HG02588 (cell line): Measurements from ENCODE around the gene SF3A1.

Experiments
- ATAC-seq: cut with Tn5 transposase; IDR thresholded peaks from one replicate; pipeline ENCODE4 v1.9.1; 2021; ENCODE audit warnings: mild to moderate bottlenecking, moderate library complexity; ENCODE audit not compliant: unreplicated experiment

Gene SF3A1

DNA sequence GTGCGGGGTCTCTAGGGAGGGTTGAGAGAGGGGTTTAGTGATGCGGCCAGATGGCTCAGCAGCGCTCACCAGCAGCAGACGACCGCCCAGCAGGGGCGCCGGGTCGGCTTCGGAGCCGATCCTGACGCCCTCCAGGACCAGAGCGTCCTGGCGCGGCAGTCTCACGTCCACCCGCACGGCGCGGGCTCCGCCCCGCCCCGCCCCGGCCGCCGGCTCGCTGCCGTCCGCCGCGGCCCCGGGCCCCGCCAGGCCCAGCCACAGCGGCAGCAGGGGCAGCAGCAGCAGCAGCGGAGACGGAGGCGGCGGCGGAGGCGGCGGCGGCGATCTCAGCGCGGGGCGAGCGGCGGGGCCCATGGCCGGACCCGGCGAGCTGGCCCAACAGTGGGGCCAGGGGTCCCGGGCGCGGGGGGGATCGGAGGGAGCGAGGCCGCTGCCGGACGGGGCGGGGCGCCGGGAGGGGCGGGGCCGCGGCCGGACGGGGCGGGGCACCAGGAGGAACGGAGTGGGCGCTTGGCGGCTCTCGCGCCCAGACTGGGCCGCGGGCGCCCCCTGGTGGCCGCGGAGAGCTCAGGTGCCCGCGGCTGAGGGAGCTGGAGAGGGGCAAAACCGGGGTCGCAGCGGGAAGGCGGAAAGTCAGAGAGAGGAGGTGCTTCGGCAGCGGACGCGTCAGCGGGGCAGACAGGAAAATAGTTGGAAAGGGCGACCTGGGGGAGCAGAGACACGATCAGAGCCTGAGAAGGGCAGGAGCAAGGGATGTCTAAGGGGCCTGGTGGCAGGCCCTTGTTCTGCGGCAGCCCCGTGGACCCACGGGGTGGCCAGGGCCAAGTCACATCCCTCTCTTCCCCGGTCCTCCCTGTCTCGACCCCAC, 30.5 kb upstream of the SF3A1 start, which contains the start of gene RNF215:
Gene RNF215 (minus strand): TSS at position 452 of the 868 bp plus-strand sequence. CDS start 98 bp downstream, at position 354.
- peak; percentile 67 for ATAC-seq

DNA sequence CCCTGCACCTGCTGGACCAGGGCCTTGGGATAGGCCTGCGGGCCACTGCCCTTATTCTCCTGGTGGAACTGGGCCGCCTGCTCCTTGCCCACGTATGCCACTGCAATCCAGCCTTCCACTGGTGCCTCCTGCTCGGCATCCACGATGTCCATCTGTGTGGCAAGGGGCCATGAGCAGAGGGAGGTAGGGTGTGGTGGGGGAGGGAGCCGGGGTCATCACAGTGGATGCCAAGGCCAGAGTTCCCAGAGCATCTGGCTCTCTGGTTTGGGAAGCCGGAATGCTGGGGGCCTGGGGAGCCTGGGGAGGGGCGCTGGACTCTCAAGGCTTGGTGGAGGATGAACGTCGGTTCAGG, 29.9 kb upstream of the SF3A1 start:
- ATAC-seq, result no peak

DNA sequence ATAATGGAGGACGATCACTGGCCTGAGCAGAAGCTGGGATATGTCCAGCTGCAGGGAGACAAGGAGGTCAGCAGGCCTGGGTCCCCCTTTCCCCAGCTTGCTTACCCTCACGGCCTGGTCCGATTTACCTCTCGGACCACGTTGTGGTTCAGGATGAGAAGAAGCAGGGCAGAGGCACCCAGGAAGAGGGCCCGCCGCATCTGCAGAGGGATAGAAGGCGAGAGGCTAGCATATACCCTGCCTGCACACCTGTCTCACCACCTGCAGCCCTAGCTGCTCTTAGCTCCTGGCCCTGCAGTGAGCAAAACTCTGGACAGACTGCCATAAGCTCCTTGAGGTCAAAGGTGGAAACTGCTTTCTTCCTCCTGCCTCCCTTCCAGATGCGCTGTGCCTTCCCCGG, 29.2 kb upstream of the SF3A1 start:
- no peak for ATAC-seq

DNA sequence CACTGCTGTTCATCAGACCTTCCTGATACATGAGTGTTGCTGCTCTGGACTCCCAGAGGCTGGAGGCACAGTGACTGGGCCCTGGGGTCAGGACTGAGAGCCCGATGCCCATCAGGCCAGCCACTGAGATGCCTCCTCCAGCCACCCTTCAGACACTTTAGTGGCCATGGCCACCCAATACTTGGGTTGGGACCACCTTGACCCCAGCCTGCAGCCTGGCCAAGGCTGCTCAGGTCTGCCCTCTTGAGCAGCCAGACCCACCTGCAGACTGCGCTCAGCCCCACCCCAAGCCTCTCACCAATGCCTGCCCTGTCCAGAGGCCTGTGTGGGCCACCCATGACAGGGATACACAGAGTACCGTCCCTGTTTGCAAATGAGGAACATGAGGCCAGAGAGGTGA, 26.4 kb upstream of the SF3A1 start:
- no peak for ATAC-seq

DNA sequence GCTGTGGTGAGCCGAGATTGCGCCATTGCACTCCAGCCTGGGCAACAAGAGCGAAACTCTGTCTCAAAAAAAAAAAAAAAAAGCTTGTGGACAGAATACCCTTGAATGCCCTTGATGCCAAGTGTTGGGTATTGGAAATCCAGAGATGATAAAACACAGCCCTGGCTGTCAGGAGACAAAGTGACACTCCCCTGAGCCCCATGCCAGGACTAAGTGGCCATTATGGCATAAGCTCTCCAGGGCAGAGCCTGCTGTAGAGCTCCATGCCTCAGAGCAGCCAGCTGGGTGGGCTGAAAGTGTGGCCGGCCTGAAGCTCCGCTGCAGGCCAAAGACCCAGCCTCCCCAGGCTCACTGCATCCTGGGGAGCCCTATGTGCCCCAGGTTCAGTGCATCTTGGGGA, 25.6 kb upstream of the SF3A1 start:
- ATAC-seq, result no peak

DNA sequence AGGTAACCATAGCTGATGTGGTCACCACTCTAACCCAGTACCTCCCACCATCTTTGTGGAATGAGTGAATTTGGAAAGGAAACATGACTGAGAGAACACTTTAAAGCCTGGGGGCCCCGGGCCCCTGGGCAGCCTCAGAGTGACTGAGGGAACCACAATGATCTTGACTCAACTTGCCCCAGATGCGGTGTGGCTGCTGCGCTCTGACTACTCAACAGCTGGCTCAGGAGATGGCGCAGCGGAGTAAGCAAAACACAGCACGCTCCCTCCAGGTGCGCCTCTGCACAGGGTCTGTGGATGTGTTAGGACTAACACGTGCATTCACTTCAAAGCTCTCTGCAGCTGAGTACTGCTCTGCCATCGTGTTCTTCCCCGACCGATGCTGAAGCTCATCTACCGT, 24.6 kb upstream of the SF3A1 start:
- ATAC-seq, result no peak

DNA sequence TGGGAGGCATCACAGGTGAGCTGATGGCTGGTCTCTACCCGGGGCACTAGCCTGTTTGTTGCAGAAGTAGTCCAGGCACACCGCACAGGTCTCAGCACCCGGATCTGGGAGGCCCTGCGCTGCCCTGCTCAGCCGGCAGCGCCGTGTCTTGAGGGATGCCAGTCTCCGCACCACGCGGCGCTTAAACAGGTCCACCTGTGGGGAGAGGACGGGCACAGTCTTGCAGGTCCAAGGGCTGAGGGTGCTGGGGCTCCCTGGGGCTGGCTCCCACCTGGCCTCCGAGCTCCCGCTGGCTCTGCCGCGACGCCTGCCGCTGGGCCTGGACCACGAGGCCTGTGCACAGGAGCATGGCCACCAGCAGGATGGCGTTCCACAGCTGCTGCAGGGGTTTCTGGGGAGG, 23.3 kb upstream of the SF3A1 start:
- no peak for ATAC-seq

DNA sequence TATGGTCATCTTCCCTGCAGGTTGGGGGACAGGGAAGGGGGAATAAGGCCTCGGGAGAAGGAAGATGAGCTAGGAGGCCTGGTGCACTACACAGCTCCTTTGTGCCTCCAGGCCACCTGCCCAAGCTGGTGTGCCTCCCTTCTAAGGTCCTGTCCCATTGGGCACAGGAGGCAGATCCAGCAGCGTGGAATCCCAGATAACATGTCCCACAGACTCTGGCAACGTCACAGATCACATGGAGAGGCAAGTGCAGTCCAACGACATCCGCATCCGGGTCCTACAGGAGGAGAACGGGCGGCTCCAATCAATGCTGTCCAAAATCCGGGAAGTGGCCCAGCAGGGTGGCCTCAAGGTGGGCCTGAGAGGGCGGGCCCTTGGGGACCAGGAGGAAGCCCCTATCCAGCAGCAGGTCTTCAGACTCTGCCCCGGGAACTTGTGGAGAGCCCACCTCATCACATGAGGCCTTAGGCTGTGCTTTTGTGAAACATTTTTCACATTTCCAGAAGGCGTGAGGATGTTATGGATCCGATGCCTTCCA, 18.7 kb upstream of the SF3A1 start:
- no peak for ATAC-seq

DNA sequence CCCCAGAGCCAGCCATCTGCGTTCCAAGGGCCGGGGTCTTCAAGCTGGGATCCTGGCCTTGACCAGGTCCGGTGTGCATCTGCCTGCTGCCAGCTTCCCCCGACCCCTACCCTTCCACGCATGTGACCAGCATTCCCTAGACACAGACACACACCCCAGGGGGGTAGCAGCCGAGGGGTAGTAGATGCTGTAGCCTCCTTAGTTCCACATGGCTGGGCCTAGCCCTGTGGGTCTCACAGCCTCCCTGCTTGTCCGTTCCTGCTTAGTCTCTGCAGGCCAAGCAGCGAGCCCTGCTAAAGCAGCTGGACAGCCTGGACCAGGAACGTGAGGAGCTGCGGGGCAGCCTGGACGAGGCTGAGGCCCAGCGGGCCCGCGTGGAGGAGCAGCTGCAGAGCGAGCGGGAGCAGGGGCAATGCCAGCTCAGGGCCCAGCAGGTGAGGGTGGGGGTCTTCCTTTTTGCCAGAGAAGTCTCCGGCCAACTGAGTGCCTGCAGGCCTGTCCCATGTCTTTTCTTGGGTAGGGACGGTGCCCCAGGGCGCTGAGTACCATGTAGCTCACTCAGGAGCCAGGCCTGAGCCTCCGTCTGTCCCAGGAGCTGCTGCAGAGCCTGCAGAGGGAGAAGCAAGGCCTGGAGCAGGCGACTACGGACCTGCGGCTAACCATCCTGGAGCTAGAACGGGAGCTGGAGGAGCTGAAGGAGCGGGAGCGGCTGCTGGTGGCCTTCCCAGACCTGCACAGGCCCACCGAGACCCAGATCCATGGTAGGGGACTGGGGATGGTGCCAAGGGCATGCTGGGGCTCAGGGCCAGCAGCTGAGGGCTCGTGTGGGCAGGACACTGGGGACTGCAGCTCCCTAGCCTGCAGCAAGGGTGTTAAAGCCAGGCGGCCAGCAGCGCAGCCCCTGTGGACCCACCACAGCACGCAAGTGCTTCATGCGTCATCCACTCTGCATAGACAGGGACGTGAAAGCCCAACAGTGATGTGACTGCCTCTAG, 16.9 kb upstream of the SF3A1 start:
- no peak for ATAC-seq

DNA sequence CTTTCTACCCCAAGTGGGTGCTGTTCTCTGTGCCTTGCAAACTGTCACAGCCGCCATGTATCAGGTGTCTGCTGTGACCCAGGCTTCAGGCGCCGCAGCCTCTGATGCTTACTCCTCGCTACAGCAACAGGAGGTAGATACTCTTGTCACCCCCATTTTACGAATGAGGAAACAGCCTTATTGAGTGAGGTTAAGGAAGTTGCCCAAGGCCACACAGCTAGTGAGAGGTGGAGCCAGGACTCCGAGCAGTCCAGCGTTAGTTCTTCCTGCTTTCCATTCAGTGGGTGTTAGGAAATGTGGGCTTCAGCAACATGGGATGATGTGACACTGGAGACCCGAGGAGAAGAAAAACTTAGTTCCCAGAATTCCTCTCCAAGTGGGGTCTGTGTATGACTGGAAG, 16.2 kb upstream of the SF3A1 start:
- ATAC-seq, result no peak

DNA sequence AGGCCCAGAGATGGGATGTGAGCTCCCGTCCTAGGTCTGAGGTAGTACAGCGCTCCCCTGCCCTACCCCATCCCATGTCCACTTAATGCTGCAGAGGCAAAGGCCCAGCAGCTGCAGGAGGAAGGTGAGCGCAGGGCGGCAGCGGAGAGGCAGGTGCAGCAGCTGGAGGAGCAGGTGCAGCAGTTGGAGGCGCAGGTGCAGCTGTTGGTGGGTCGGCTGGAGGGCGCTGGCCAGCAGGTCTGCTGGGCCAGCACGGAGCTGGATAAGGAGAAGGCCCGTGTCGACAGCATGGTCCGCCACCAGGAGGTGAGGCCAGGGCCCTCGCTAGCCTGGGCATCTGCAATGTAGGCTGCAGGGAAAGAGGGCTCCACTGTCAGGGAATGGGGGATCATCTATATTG, 15.3 kb upstream of the SF3A1 start:
- no peak for ATAC-seq

DNA sequence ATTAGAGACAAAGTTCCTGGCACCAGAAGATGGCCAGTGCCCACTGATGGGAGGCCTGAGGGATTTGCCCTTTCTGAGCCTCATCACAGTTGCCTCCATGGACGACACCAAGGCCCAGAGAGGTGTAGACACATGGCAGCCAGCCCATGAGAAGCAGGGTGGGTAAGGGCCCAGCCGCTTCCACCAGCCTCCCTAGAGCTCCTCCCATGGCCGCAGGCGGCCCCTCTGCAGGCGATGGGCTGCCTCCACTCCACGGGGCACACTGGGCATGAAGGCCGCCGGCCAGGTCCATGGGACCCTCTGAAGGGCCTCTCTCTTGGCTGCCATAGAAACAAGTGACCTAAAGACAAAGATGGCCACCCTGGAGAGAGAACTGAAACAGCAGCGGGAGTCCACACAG, 14.6 kb upstream of the SF3A1 start:
- no peak for ATAC-seq

DNA sequence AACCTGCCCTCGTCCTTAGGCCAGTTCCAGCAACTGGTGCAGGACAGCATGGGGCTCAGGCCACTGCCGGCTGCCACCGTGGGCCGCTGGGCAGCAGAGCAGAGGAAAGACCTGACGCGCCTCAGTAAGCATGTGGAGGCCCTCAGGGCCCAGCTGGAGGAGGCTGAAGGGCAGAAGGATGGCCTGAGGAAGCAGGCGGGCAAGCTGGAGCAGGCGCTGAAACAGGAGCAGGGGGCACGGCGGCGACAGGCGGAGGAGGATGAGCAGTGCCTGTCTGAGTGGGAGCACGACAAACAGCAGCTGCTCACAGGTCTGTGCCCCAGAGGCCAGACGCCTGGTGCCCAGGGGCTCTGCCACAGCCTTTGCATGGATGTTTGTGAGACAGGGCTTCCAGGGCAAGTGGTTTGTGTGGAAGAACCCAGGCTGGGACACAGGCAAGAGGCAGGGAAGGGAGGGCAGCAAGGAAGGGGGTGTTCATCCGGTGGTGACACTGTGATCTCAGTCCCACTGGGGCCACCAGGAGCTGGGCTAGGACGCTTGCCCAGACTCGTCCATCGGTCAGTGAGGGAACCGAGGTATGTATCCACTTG, 14.0 kb upstream of the SF3A1 start:
- ATAC-seq, result no peak

DNA sequence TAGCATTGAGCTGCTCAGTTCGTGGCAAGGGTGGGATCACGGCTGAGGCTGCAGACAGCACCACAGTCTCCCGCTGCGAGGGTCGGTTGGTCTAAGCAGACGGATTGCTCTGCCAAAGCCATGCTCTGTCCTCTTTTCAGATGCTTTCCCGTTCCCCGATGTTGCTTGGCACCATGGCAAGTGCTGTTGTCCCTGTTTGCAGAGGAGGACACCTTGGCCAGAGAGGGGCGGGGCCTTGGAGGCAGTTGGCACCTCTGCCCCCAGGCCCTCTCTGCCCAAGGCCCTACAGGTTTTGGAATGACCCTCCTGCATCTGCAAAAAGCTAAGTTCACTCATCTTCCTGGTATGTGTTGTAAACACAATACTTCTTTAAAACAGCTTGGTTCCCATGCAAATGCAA, 11.7 kb upstream of the SF3A1 start:
- ATAC-seq, result no peak

DNA sequence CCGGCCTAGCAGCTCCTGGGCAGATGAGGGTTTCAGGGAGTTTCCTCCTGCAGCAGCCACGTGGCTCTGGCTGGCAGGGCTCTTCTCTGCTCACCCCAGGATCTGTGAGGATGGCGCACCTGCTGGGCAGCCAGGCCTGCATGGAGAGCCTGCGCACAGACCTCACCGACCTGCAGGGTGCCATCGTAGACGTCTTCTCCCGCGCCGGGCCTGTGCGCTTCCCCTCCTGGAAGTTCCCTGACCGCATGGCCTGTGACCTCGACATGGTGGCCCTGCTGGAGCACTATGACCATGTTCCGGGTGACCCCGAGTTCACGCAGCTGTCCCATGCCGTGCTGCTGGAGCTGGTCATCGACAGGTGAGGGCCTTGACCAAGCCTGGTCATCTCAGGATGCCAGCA, 9.2 kb upstream of the SF3A1 start:
- no peak for ATAC-seq

DNA sequence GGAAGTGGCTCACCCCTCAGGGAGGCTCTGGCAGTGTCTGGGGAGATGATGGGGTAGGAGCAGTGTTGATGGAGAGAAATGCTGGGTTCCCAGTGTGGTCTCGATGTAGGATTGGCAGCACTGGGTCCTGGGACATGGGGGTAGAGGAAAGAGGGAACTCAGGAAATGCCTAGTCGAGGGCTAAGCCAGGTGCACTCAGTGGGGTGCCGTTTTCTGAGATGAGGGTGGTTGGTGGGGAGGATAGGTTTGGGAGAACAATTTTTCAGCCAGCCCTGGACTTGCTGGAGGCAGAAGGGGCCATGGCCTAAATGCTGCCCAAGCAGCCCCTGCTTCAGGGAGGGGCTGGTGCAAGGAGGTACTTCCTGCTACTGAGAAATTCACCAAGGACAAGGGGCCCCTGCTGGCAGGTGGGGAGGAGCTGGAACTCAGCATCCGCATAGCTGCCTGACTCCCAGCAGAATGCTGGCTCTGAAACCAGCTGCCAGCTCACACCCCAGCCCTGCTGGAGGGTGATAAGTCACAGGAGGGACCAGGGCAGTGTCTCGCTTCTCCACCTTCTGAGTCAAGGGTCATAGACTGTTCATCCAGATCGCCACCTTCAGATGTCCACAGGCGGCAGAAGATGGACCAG, 6.1 kb upstream of the SF3A1 start:
- no peak for ATAC-seq

DNA sequence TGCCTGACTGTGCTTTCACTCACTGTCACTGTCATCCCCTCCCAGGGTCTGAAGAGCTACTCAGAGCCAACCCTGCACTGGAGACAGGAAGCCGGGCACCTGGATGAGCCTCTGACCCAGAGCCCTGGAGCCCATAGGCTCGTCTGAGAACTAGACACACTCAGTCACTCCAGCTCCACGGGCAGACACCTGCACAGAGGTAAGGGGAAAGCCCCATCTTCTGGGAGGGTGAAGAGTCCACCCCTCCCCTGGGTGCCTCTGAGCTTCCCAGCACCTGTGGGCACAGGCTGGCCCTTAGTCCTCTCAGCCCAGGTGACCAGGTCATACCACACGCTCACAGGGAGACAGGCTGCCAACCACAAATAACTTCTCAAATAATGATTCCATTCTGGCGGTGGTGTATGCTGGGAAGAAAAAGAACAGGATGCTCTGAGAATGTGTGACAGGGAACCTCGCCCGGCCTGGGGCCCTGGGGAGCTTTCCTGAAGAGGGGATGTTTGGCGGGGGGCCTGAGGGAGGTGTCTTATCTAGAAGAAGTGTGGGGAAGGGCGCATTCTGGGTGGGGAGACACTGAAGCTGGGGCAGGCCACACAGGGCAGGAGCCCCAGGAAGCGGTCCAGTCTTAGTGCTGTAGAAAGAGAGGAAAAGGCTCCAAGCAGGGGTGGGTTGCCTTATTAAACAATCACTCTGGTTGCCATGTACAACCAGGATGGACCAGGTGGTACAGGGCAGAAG, 5.4 kb upstream of the SF3A1 start:
- no peak for ATAC-seq

DNA sequence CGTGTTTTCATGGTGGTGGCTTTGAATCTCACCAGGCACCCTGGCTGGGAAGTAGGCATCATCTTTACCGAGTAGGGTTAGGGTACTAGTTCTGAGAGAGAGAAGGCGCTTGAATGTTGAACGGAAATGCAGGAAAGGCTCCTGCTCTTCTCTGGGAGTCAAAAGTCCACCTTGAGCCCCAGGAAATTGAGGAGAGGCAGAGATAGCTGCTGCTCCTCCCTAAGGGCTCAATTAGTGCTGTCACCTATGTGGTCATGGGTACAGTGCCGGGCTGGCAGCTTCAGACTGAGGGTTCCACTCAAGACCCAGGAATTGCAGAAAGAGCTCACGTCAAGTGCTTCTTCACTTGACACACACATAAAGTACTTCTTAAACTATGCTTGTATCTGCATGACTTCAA, 1.8 kb upstream of the SF3A1 start:
- ATAC-seq, result no peak

DNA sequence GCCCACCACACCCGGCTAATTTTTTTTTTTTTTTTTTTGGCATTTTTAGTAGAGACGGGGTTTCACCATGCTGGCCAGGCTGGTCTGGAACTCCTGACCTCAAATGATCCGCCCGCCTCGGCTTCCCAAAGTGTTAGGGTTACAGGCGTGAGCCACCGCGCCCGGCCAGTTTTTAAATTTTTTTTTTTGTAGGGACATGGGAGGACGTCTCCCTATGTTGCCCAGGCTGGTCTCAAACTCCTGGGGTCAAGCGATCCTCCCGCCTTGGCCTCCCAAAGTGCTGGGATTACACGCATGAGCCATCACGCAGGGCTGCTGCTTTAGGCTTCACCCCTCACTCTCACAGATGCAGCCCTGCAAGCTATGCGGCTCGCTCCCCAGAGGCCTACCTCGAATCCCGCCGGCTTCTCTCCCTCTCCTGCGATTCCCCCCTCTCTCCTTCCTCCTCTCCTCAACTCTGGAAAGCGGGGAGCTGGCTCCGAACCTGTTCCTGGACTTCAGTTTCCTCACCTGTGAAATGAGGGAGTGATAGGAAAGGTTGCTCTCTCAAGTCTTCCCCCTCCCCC, 1.0 kb upstream of the SF3A1 start:
- no peak for ATAC-seq

DNA sequence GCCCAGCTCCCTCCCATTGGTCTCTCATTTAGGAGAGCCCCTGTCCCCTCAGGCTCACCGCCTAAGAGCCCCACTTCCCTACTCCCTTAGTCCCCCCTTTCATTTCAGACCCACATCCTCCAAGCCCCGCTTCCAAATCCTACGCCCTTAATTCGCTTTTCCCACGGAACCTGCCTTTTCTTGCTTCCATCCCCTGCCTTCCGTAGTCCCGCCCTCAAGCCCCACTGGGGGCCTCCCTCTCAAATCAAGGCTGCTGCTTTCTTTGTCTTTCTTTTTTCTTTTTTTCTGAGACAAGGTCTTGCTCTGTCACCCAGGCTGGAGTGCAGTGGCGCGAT, 509 bp upstream of the SF3A1 start:
- peak; percentile 3 for ATAC-seq
